Breast epithelium (tissue), 3 donors: ENCODE results near the gene NR3C2.

ENCODE experiments used
- CTCF ChIP-seq, 3 donors: fragments of 450-650 bp; IDR thresholded peaks; one replicate each; pipeline ENCODE4 v1.5.1; 2016 to 2017; ENCODE audit warnings: antibody characterized with exemption in 3 of 3, mild to moderate bottlenecking in 3 of 3, moderate library complexity in 3 of 3
- POLR2A ChIP-seq: fragments of 450-650 bp; IDR thresholded peaks from one replicate; pipeline ENCODE4 v1.6.1; 2016; ENCODE audit warnings: antibody characterized with exemption, mild to moderate bottlenecking, moderate library complexity
- POLR2AphosphoS5 ChIP-seq, 3 donors: sonication (generic); formaldehyde crosslinking; IDR thresholded peaks; one replicate each; pipeline ENCODE4 v1.6.1; 2017; ENCODE audit warnings: antibody characterized with exemption in 3 of 3

- no peak for TF ChIP-seq POLR2A
- no peak for TF ChIP-seq CTCF (IDR thresholded peaks at IDR 0.05)
- TF ChIP-seq POLR2AphosphoS5 (IDR thresholded peaks at IDR 0.05): no peak
These were observed 182.4 kb downstream of the NR3C2 start for GRCh38 chr4:148259841-148260240.
